Left renal cortex interstitium (tissue), 4 donors: ENCODE measurements around the gene MICAL1. TPM values are rescaled to one million over a fixed set of nuclear protein-coding genes. Genes with fewer than 3 reads are reported as not detected.

Experiments used
- DNase-seq, 4 donors: peaks; one replicate each; pipeline ENCODE4 v3.0.0-alpha.2; 2013; ENCODE audit warnings: low read depth in 4 of 4, low spot score in 2 of 4, missing footprints in 1 of 4
- polyA plus RNA-seq, 4 donors: library from polyadenylated mRNA; unstranded; fragments of 120-200 nt; gene quantifications; one replicate each; pipeline ENCODE4 v1.2.1, GENCODE V29; 2013; ENCODE audit not compliant: insufficient read length in 4 of 4

Gene MICAL1
- polyA plus RNA-seq, 4 donors: 21.3 to 41.1 (median 28.7) TPM

DNA sequence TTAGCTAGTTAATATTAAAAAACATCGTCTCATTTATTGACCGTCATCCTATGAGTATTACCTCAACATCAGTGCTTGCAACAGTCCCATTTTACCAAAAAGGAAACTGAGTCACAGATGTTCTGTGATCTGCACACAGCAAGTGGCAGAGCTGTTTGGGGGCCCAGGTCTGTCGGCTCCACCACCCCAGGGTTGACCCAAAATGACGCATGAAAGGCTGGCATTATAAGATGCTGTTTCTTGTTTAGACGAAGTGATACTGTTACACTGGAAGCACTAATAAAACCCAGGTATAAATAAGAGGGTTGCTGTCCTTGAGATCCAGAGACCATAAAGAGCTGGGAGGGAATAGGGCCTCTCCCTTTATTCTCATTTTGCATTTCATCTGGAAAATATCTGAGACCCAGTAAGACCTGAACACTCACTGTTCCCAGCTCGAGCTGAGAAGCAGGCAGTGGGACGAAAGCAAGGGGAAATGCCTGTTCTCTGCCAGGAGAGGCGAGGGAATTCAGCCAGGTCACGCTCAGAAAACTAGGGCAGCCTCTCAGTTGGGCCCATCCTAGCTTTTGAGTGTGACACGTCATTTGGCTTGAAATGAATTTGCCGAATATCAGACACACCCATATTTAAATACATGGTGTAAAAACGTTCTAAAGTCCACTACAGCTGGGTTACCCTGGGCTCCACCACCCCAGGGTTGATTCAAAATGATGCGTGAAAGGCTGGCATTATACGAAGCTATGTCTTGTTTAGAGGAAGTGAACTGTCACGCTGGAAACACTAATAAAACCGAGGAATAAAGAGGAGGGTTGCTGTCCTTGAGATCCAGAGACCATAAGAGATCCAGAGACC is 1.4 kb upstream of the MICAL1 start:
- no peak for DNase-seq

GRCh38 chr6:109456111-109456583 is 575 bp upstream of the MICAL1 start:
- no peak for DNase-seq

DNA sequence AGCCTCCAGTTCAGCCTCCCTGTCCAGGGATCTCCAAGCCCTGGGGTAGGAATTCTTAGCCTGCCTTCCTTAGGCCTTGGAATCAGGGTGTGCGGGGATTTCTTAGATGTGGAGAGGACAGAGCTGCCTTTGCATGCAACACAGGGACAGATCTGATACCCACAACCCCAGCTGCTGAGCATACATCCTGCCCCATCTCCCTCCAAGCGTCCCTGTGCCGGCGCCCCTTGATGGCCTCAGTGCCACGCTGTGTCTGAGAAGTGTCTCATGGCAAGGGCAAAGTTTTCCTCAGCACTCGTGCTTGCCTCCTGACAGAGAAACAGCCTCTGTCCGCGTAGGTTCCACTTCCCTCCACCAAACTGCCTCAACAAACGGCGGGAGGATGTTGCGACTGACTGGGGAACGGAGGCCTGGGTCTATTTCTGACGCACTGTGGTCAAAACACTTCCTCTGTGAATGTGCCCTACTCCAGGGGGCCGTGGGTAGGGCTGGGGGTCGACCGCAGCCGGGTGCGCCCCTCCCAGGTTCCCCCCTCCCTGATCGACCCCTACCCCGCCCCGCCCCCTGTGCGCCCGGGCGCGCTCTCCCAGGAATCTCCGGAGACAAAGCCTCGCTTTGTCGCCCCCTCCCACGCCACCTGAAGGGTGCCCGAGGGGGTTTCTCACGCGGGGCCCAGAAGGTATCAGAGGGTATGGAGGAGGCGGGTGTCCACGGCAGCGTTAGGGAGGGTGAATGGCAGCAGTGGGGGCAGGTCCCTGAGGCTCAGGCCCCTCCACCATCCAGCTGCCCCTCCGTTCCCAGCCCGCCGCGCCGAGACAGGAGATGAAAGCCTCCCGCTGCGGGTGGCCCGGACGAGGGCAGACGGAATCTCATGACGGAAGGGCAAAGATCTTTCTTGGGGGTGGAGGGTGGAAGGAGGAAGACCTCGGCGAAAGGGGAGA is 806 bp downstream of the MICAL1 start:
- DNase-seq: no peak

DNA sequence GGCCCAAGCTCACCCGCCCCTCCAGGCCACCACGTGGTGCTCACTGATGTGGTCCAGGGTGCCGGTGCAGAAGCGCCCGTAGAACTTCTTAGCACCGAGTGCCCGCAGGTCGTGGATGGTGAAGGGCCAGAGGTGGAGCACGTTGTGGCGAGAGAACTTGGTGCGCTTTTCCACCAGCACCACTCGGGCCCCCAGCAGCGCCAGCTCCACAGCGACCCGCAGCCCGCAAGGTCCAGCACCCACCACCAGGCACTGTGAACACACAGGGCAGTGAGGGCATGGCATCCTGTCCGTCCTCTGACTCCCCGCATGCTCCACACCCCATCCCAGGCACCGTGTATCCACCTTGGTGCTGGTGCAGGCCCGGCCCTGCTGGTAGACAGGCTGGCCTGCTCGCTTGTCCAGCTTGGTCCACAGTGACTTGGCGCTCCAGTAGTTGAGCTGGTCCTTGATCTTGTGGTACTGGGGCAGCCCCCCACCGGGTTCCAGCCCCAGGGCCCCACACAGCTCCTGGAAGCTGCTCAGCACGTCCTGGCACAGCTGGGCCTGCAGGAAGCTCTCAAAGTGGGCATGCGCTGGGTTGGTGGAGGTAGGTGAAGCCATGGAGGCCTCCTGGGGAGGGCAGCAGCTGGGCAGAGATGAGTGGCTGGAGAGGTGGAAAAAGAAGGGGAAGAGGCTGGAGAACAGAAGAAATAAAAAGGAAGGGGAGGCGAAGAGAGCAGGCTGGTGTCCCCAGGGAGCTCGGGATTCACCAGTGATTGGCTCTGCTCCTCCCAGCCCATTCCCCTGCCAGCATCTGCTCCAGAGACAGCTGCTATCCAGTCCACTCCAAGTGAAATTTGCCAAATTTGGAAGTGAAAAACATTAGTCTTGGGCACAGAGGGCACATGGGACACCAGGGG is 1.7 kb downstream of the MICAL1 start:
- no peak for DNase-seq

DNA sequence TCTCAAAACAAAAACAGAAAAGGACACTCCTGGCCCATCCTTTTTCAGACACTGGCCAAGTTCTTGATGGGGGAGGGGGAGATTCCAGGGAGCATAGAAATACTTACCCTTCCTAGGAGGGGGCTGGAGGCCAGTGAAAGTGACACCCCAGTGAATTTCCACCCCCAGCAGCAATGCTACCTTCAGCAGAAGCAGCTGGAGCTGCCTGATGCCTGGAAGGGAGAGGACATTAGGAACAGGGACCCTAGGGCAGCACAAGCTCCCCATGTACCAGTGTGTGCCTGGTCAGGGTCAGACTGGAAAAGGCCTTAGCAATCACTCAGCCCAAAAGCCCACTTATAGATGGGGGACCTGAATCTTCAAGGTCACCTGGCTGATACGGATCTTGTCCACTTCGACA is 2.4 kb downstream of the MICAL1 start:
- DNase-seq: no peak

DNA sequence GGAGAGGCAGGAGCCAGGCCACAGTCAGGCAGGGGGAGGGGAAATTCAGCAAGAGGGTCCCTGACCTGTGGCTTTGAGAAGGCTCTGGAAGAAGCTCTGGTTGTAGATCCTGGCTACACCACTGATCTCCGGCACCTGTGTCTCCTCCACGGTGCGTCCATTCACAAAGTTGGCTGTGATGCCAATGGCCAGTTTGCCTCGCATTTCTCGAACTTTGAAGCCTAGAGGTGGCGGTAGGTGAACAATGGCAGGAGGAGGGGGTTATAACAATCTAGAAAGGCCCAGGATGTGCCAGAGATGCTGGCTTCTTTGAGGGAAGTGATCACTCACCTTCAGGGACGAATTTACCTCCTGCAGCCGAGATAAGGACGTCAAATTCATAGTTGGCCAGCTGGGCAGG is 3.4 kb downstream of the MICAL1 start:
- DNase-seq: no peak

DNA sequence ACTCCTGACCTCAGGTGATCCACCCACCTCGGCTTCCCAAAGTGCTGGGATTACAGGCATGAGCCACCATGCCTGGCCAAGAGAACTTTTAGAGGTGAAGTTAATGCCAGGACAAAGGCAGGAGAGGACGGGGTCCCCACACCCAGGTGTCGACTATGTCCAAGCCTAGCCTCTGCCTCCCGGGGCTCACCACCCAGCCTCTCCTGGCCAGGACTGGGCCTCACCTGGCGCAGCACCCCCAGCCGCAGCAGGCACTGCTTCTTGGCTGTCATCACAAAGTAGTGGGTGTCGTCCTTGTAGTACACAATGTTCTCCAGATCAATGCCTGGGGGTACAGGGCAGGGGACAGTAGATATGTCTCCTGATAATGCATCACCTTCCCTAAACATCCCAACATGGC is 4.2 kb downstream of the MICAL1 start:
- DNase-seq: no peak

DNA sequence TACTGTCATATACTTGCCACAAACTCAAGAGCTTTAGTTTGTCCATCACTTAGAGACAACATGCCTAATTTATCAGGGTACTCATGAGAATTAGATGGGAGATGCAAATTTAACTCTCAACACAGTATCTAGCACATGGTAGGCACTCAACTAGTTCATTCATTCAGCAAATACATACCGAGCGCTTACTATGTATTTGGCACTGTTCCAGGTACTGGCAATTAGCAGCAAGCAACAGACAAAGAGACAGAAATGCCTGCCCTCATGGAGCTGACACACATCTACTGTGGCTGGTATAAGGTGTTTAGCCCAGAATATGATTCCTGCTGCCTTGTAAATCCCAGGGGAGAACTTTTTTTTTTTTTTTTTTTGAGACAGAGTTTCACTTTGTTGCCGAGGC is 4.8 kb downstream of the MICAL1 start:
- no peak for DNase-seq

- no peak for DNase-seq
These were observed 5.5 kb downstream of the MICAL1 start for GRCh38 chr6:109449795-109450673.

GRCh38 chr6:109449064-109449794 is 6.3 kb downstream of the MICAL1 start:
- DNase-seq: no peak

GRCh38 chr6:109448615-109449014 is 7.0 kb downstream of the MICAL1 start:
- no peak for DNase-seq

DNA sequence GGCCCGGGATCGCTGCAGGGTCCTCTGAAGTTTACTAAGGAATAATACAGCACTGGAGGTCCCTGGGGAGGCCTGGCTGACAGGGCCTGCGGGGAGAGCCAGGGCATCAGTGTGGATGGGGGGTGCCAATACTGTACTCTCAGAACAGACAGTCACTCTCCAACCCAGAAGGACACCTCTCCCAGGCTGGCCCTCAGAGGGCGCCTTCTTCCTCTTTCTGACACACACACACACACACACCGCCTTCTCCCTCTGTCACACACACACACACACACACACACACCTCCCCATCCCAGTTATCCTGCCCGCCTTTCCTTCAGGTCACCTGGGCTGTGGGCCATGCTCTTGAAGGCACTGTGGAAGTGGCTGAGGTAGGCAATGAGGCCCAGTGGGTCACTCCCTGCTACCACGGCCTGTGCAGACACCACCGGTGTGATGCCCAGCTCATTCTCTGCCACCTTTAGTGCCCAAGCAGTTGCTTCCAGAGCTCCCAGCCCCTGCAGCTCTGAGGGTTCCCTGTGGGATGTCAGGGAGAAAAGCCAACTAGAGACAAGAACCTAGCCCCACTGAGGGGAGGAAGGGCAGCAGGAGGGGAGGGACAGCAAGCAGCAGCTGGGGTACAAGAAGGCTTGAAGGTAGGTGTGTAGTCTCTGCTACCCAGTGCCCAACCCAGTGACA is 7.6 kb downstream of the MICAL1 start:
- DNase-seq: no peak

GRCh38 chr6:109447087-109447486 is 8.5 kb downstream of the MICAL1 start:
- no peak for DNase-seq

- DNase-seq: no peak
These were observed 9.0 kb downstream of the MICAL1 start for GRCh38 chr6:109446541-109446940.

GRCh38 chr6:109446072-109446471 is 9.5 kb downstream of the MICAL1 start:
- no peak for DNase-seq

GRCh38 chr6:109445382-109445781 is 10.2 kb downstream of the MICAL1 start:
- no peak for DNase-seq

DNA sequence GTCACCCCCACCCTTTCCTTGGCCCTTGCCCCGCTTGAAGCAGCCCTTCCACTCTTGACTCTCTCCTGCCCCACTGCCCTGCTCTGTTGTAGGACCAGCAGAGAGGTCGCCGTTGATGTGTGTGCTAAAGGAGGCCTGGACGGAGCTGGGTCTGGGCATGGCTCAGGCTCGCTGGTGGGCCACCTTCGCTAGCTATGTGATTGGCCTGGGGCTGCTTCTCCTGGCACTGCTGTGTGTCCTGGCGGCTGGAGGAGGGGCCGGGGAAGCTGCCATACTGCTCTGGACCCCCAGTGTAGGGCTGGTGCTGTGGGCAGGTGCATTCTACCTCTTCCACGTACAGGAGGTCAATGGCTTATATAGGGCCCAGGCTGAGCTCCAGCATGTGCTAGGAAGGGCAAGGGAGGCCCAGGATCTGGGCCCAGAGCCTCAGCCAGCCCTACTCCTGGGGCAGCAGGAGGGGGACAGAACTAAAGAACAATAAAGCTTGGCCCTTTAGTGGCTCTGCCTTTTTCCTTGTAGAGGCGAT is 12.1 kb downstream of the MICAL1 start:
- no peak for DNase-seq

- DNase-seq: no peak
These were observed 13.1 kb downstream of the MICAL1 start for GRCh38 chr6:109442393-109442924.
